CD4-positive, alpha-beta T cell treated with Interleukin-15 for 4 hours (primary cell): Measurements from ENCODE around the gene SAMD8.
"Not testable (repeated sequence)": the region's sequence is repeated elsewhere in the genome, so short reads cannot be mapped to it uniquely, and the experiment has no call there.

ENCODE experiments used
- DNase-seq: peaks from one replicate; pipeline ENCODE4 v3.0.0-alpha.2; 2020; ENCODE audit warnings: low spot score

Gene SAMD8

GRCh38 chr10:75107756-75108683 is 3.4 kb upstream of the SAMD8 start:
- no peak for DNase-seq

GRCh38 chr10:75108684-75109458 is 2.6 kb upstream of the SAMD8 start:
- no peak for DNase-seq

- no peak for DNase-seq
Observed at GRCh38 chr10:75109459-75109778, 2.0 kb upstream of the SAMD8 start.

- DNase-seq: no peak
Observed at GRCh38 chr10:75110006-75110632, 1.3 kb upstream of the SAMD8 start.

- peak; percentile 53 for DNase-seq
Observed at GRCh38 chr10:75111907-75112679, 637 bp downstream of the SAMD8 start.

DNA sequence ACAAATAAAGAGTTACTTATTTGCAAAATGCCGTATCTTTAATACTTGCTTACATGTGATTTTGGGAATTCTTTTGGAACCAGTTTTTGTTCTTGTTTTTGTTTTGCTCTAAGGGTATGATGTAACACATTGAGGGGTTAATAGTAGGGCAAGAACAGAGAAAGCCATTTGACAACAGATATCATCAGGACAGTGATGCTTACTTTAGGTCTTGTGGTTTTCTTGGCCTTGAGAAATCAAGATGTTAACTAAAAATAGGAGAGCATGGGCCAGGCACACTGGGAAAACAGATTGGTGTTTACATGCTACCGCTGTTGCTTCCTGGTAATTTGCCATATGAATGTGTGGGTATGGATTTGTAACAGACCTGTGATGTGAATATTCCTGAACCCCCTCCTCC is 3.7 kb downstream of the SAMD8 start:
- no peak for DNase-seq

DNA sequence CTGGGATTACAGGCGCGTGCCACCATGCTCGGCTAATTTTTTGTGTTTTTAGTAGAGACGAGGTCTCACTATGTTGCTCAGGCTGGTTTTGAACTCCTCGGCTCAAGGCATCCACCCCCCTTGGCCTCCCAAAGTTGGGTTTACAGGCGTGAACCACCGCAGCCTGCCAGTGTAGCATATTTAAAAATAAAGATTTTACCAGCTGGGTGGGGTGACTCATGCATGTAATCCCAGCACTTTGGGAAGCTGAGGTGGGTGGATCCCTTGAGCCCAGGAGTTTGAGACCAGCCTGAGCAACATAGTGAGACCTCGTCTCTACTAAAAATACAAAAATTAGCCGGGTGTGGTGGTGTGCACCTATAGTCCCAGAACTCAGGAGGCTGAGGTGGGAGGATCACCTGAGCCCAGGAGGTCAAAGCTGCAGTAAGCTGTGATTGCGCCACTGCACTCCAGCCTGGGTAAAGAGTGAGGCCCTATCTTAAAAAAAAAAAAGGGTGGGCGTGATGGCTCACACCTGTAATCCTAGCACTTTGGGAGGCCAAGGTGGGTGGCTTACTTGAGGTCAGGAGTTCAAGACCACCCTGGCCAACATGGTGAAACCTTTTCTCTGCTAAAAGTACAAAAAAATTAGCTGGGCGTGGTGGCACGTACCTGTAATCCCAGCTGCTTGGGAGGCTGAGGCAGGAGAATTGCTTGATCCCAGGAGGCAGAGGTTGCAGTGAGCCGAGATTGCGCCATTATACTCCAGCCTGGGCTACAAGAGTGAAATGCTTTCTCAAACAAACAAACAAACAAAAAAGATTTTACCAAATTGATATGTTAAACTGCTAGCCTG is 5.7 kb downstream of the SAMD8 start:
- DNase-seq: not testable (repeated sequence)

GRCh38 chr10:75117995-75118394 is 6.5 kb downstream of the SAMD8 start:
- no peak for DNase-seq

DNA sequence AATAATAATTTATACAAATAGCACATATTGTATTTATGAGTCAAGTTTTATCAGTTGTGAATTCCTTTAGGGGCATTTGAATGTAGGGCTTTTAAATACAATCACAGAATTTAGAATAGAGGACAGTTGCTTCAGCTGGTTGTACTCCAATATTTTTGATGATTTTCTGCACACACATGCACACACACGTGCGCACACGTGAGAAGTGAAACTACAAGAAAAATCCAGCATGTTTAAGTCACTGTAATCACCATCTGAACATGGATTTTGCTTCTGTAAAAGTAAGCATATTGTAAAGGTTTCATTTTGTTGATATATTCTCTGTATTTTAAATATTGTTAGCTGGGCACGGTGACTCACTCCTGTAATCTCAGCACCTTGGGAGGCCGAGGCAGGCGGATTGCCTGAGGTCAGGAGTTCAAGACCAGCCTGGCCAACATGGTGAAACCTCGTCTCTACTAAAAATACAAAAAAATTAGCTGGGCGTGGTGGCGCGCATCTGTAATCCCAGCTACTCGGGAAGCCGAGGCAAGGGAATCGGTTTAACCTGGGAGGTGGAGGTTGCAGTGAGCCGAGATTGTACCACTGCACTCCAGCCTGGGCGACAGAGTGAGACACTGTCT is 8.1 kb downstream of the SAMD8 start:
- DNase-seq: not testable (repeated sequence)

DNA sequence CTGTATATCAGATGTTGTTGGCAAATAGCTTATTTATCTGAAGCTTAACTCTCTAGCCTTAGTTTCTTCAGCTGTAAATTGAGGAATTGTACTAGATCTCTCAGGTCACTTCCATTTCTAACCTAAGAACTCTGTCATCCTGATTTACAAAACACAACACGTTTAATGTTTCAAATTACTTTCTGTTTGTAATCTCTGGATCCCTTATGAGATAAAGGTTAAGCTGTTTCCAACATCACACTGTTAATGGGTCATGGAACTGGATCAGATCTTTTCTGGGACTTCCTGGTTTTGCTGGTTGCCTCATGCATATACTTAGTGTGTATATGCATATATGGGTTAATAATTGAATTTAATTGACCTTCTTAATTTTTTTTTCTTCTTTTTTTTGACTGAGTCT is 9.9 kb downstream of the SAMD8 start:
- DNase-seq: no peak

- no peak for DNase-seq
Observed at GRCh38 chr10:75122505-75122904, 11.0 kb downstream of the SAMD8 start.

- DNase-seq: no peak
Observed at GRCh38 chr10:75123088-75123682, 11.7 kb downstream of the SAMD8 start.

DNA sequence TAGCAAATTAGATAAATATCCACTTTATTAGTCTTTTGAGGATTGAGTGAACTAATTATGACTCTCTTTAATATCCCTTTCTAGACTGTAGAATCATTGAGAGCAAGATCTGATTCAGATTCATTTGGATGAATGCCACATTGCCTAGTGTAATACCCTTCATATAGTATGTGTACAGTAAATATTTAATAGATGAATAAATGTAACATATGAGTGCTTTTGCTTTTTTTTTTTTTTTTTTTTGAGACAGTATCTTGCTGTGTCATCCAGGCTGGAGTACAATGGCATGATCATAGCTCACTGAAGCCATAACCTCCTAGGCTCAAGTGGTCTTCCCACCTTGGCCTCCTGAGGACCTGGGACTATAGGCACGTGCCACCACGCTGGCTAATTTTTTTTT is 14.8 kb downstream of the SAMD8 start:
- no peak for DNase-seq

DNA sequence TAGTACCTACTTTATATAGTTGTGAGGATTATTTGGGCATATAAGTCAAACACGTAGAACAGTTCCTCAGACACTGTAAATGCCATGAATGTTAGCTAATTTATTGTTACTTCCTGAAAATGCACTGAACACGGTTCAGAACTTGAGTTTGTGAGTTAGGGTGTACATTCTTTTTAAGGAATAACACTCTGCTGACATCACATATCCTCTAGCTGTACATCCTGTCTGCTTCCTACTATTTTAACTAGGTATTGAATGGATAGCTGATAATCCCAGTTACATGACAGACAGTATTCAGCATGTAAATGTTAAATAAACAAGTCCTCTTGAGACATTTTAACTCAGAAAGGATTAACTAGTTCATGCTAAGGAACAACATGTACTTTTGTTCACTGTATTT is 16.0 kb downstream of the SAMD8 start:
- no peak for DNase-seq

GRCh38 chr10:75128985-75129384 is 17.5 kb downstream of the SAMD8 start:
- not testable (repeated sequence) for DNase-seq

DNA sequence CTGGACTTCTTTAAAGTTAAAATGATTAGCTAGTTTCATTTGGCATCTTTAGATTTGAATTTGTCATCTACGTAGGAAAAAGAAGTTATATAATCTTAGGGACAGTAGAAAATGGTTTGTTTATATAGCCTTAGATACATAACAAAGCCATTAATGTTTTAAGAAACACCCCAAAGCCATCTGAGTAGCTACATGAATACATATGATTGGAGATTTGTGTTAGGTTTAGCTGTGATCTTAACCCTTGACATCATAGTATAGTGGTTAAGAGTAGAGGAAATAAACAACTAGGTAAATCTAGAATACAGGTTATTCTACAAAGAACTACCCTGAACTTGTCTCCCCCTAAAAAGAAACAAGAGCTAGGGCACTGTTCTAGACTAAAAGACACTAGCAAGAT is 18.1 kb downstream of the SAMD8 start:
- DNase-seq: no peak

DNA sequence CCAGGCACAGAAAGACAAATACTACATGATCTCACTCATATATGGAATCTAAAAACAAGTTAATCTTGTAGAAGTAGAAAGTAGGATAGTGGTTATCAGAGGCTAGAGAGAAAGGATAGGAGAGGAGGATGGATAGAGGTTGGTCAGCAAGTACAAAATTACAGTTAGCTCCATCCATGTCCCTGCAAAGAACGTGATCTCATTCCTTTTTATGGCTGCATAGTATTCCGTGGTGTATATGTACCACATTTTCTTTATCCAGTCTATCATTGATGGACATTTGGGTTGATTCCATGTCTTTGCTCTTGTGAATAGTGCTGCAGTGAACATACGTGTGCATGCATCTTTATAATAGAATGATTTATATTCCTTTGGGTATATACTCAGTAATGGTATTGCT is 22.2 kb downstream of the SAMD8 start:
- not testable (repeated sequence) for DNase-seq

DNA sequence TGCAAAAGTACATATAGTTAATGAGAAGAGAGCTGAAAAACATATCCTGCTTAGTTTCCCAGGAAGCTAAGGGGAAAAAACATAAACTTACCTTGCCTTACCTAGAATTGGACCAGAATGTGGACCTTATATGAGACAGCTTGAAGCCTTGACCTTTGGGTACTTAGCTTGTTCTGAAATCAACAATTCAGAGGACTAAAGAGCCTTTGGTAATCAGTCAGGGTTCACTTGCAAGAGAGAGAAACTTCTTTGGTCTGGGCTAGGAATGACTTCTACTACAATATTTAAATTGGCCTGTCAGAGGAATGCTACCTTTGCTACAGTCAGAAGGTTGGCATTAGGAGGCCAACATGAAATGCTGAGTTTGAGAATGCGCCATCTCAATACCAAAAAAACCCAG is 24.9 kb downstream of the SAMD8 start:
- DNase-seq: no peak

- no peak for DNase-seq
Observed at GRCh38 chr10:75137533-75138438, 26.3 kb downstream of the SAMD8 start.
